GM18498 (cell line): ENCODE results near the gene NUTM2F.
A peak's percentile ranks its signal among the peaks of the same experiment; 100 is the strongest.
"Not testable (repeated sequence)": the region's sequence is repeated elsewhere in the genome, so short reads cannot be mapped to it uniquely, and the experiment has no call there.

Experiments
- ATAC-seq: cut with Tn5 transposase; IDR thresholded peaks from one replicate; pipeline ENCODE4 v1.9.1; 2021; ENCODE audit warnings: mild to moderate bottlenecking, moderate library complexity; ENCODE audit not compliant: unreplicated experiment

The NUTM2F gene

GRCh38 chr9:94328544-94328943 is at the start of gene NUTM2F:
Gene NUTM2F (minus strand): TSS chr9:94328644. CDS start chr9:94328623, 21 bp downstream.
- ATAC-seq: not testable (repeated sequence)

- peak; percentile 68 for ATAC-seq
These were observed 46.8 kb upstream of the NUTM2F start for GRCh38 chr9:94375197-94375596.

GRCh38 chr9:94374176-94375056 is 46.0 kb upstream of the NUTM2F start:
- ATAC-seq: peak; percentile 89

GRCh38 chr9:94373779-94374175 is 45.3 kb upstream of the NUTM2F start:
- ATAC-seq: not testable (repeated sequence)

- not testable (repeated sequence) for ATAC-seq
These were observed 41.8 kb upstream of the NUTM2F start for GRCh38 chr9:94370266-94370665.

- ATAC-seq: not testable (repeated sequence)
These were observed 35.7 kb upstream of the NUTM2F start for GRCh38 chr9:94364093-94364614.

- not testable (repeated sequence) for ATAC-seq
These were observed 28.7 kb upstream of the NUTM2F start for GRCh38 chr9:94357158-94357557.

- not testable (repeated sequence) for ATAC-seq
These were observed 23.7 kb upstream of the NUTM2F start for GRCh38 chr9:94351901-94352723.

GRCh38 chr9:94348754-94349153 is 20.3 kb upstream of the NUTM2F start:
- not testable (repeated sequence) for ATAC-seq

GRCh38 chr9:94347451-94347850 is 19.0 kb upstream of the NUTM2F start:
- not testable (repeated sequence) for ATAC-seq

GRCh38 chr9:94341703-94342102 is 13.3 kb upstream of the NUTM2F start:
- not testable (repeated sequence) for ATAC-seq

GRCh38 chr9:94340750-94341149 is 12.3 kb upstream of the NUTM2F start:
- ATAC-seq: not testable (repeated sequence)

GRCh38 chr9:94339657-94340056 is 11.2 kb upstream of the NUTM2F start:
- not testable (repeated sequence) for ATAC-seq

GRCh38 chr9:94338723-94339122 is 10.3 kb upstream of the NUTM2F start:
- ATAC-seq: not testable (repeated sequence)

GRCh38 chr9:94336445-94336844 is 8.0 kb upstream of the NUTM2F start:
- not testable (repeated sequence) for ATAC-seq

GRCh38 chr9:94325583-94325982 is 2.9 kb downstream of the NUTM2F start:
- ATAC-seq: not testable (repeated sequence)

- not testable (repeated sequence) for ATAC-seq
These were observed 5.2 kb downstream of the NUTM2F start for GRCh38 chr9:94323153-94323798.

- ATAC-seq: not testable (repeated sequence)
These were observed 6.0 kb downstream of the NUTM2F start for GRCh38 chr9:94322342-94322940.

GRCh38 chr9:94317949-94318657 is 10.3 kb downstream of the NUTM2F start:
- not testable (repeated sequence) for ATAC-seq

- peak; percentile 96 for ATAC-seq
These were observed 12.2 kb downstream of the NUTM2F start for GRCh38 chr9:94316236-94316635.
